Measurements from ENCODE around the gene GP9.

Gene GP9

GRCh38 chr3:129036222-129037092 lies 24.1 kb upstream of the GP9 start:
- TF ChIP-seq FOXP2 (optimal IDR thresholded peaks at IDR 0.05; ENCODE audit: borderline replicate concordance, extremely low read depth, extremely low read length, insufficient read depth) (no peak), SIN3A (IDR thresholded peaks at IDR 0.05; ENCODE audit: borderline replicate concordance, insufficient read depth, low read length) (no peak), POLR2AphosphoS5 (IDR thresholded peaks at IDR 0.05; ENCODE audit: low read depth, low read length) (no peak)

- no peak for TF ChIP-seq SIN3A (IDR thresholded peaks at IDR 0.05; ENCODE audit: borderline replicate concordance, insufficient read depth, low read length)
- TF ChIP-seq POLR2AphosphoS5 (IDR thresholded peaks at IDR 0.05; ENCODE audit: low read depth, low read length): no peak
- TF ChIP-seq TAF1 (IDR thresholded peaks at IDR 0.05; ENCODE audit: borderline replicate concordance, insufficient read depth, low read length): no peak
- no peak for TF ChIP-seq FOXP2 (optimal IDR thresholded peaks at IDR 0.05; ENCODE audit: borderline replicate concordance, extremely low read depth, extremely low read length, insufficient read depth)
- no peak for TF ChIP-seq REST (IDR thresholded peaks at IDR 0.05; ENCODE audit: insufficient read depth in 1 of 2, low read depth in 2 of 2, low read length in 2 of 2)
Observed at GRCh38 chr3:129037093-129037419, 23.5 kb upstream of the GP9 start.

GRCh38 chr3:129038121-129038855 lies 22.3 kb upstream of the GP9 start:
- TF ChIP-seq FOXP2 (optimal IDR thresholded peaks at IDR 0.05; ENCODE audit: borderline replicate concordance, extremely low read depth, extremely low read length, insufficient read depth): no peak
- TF ChIP-seq TAF1 (IDR thresholded peaks at IDR 0.05; ENCODE audit: borderline replicate concordance, insufficient read depth, low read length): no peak
- TF ChIP-seq REST (IDR thresholded peaks at IDR 0.05; ENCODE audit: insufficient read depth in 1 of 2, low read depth in 2 of 2, low read length in 2 of 2): no peak
- TF ChIP-seq POLR2AphosphoS5 (IDR thresholded peaks at IDR 0.05; ENCODE audit: low read depth, low read length): no peak
- TF ChIP-seq SIN3A (IDR thresholded peaks at IDR 0.05; ENCODE audit: borderline replicate concordance, insufficient read depth, low read length): no peak

GRCh38 chr3:129039271-129040038 lies 21.1 kb upstream of the GP9 start:
- no peak for TF ChIP-seq SIN3A (IDR thresholded peaks at IDR 0.05; ENCODE audit: borderline replicate concordance, insufficient read depth, low read length)
- TF ChIP-seq TAF1 (IDR thresholded peaks at IDR 0.05; ENCODE audit: borderline replicate concordance, insufficient read depth, low read length): no peak
- no peak for TF ChIP-seq REST (IDR thresholded peaks at IDR 0.05; ENCODE audit: insufficient read depth in 1 of 2, low read depth in 2 of 2, low read length in 2 of 2)
- TF ChIP-seq POLR2AphosphoS5 (IDR thresholded peaks at IDR 0.05; ENCODE audit: low read depth, low read length): no peak
- TF ChIP-seq FOXP2 (optimal IDR thresholded peaks at IDR 0.05; ENCODE audit: borderline replicate concordance, extremely low read depth, extremely low read length, insufficient read depth): no peak

- no peak for TF ChIP-seq TAF1 (IDR thresholded peaks at IDR 0.05; ENCODE audit: borderline replicate concordance, insufficient read depth, low read length)
- TF ChIP-seq REST (IDR thresholded peaks at IDR 0.05; ENCODE audit: insufficient read depth in 1 of 2, low read depth in 2 of 2, low read length in 2 of 2): no peak
- no peak for TF ChIP-seq FOXP2 (optimal IDR thresholded peaks at IDR 0.05; ENCODE audit: borderline replicate concordance, extremely low read depth, extremely low read length, insufficient read depth)
- TF ChIP-seq POLR2AphosphoS5 (IDR thresholded peaks at IDR 0.05; ENCODE audit: low read depth, low read length): no peak
- no peak for TF ChIP-seq SIN3A (IDR thresholded peaks at IDR 0.05; ENCODE audit: borderline replicate concordance, insufficient read depth, low read length)
Observed at GRCh38 chr3:129040039-129040336, 20.6 kb upstream of the GP9 start.

Measured in PFSK-1 (cell line).